Measurements from ENCODE around the gene ST6GALNAC2. TPM values are rescaled to one million over a fixed set of nuclear protein-coding genes. Genes with fewer than 3 reads are reported as not detected.

The ST6GALNAC2 gene
- total RNA-seq, 1 donor from 2014 or later = 0.32 TPM

- H3K4me1 Mint-ChIP-seq (ENCODE audit: low read depth, unreplicated experiment) = peaks cover 19% of the 10 kb centered on the region
- DNase-seq = no peak
- no peak overlapping the region for H3K4me3 Mint-ChIP-seq (ENCODE audit: unreplicated experiment)
- no peak for TF ChIP-seq CTCF (IDR thresholded peaks at IDR 0.05; ENCODE audit: partially characterized antibody, unreplicated experiment)
- H3K36me3 Mint-ChIP-seq (ENCODE audit: unreplicated experiment) = no peaks in the 10 kb centered on the region
- H3K27me3 Mint-ChIP-seq (ENCODE audit: unreplicated experiment) = peaks cover 6% of the 10 kb centered on the region
- H3K9me3 Mint-ChIP-seq (ENCODE audit: unreplicated experiment) = peaks cover 10% of the 10 kb centered on the region
- H3K27ac Mint-ChIP-seq (ENCODE audit: unreplicated experiment) = no peak overlapping the region
These were observed 37.1 kb downstream of the ST6GALNAC2 start for GRCh38 chr17:76548378-76549214.

- no peak for DNase-seq
- H3K9me3 Mint-ChIP-seq (ENCODE audit: unreplicated experiment) = peaks cover 10% of the 10 kb centered on the region
- peaks cover 8% of the 10 kb centered on the region for H3K27me3 Mint-ChIP-seq (ENCODE audit: unreplicated experiment)
- H3K27ac Mint-ChIP-seq (ENCODE audit: unreplicated experiment) = no peak overlapping the region
- no peaks in the 10 kb centered on the region for H3K36me3 Mint-ChIP-seq (ENCODE audit: unreplicated experiment)
- no peak overlapping the region for H3K4me3 Mint-ChIP-seq (ENCODE audit: unreplicated experiment)
- peaks cover 21% of the 10 kb centered on the region for H3K4me1 Mint-ChIP-seq (ENCODE audit: low read depth, unreplicated experiment)
- peak; percentile 24 for TF ChIP-seq CTCF (IDR thresholded peaks at IDR 0.05; ENCODE audit: partially characterized antibody, unreplicated experiment)
These were observed 37.9 kb downstream of the ST6GALNAC2 start for GRCh38 chr17:76547642-76548202.

GRCh38 chr17:76547183-76547641, 38.4 kb downstream of the ST6GALNAC2 start:
- Mint-ChIP-seq H3K27me3 (ENCODE audit: unreplicated experiment) (peaks cover 11% of the 10 kb centered on the region), H3K4me1 (ENCODE audit: low read depth, unreplicated experiment) (peaks cover 26% of the 10 kb centered on the region), H3K36me3 (ENCODE audit: unreplicated experiment) (no peaks in the 10 kb centered on the region), H3K27ac (ENCODE audit: unreplicated experiment) (no peak overlapping the region), H3K9me3 (ENCODE audit: unreplicated experiment) (peaks cover 10% of the 10 kb centered on the region), H3K4me3 (ENCODE audit: unreplicated experiment) (no peak overlapping the region)
- DNase-seq = peak; percentile 77
- TF ChIP-seq CTCF (IDR thresholded peaks at IDR 0.05; ENCODE audit: partially characterized antibody, unreplicated experiment) = peak; percentile 72

GRCh38 chr17:76546556-76547182, 39.0 kb downstream of the ST6GALNAC2 start:
- peaks cover 16% of the 10 kb centered on the region for H3K9me3 Mint-ChIP-seq (ENCODE audit: unreplicated experiment)
- peaks cover 31% of the 10 kb centered on the region for H3K4me1 Mint-ChIP-seq (ENCODE audit: low read depth, unreplicated experiment)
- no peak for TF ChIP-seq CTCF (IDR thresholded peaks at IDR 0.05; ENCODE audit: partially characterized antibody, unreplicated experiment)
- DNase-seq = no peak
- no peaks in the 10 kb centered on the region for H3K36me3 Mint-ChIP-seq (ENCODE audit: unreplicated experiment)
- no peak overlapping the region for H3K27ac Mint-ChIP-seq (ENCODE audit: unreplicated experiment)
- H3K4me3 Mint-ChIP-seq (ENCODE audit: unreplicated experiment) = no peak overlapping the region
- H3K27me3 Mint-ChIP-seq (ENCODE audit: unreplicated experiment) = peaks cover 13% of the 10 kb centered on the region

Data from glutamatergic neuron (in vitro differentiated cells).